Osteocyte (in vitro differentiated cells): ENCODE results near the gene ZDHHC7. TPM values are rescaled to one million over a fixed set of nuclear protein-coding genes. Genes with fewer than 3 reads are reported as not detected.

Experiments used
- DNase-seq: peaks from one replicate; pipeline ENCODE4 v3.0.0; 2021; ENCODE audit warnings: mixed read lengths; ENCODE audit not compliant: unreplicated experiment; ENCODE audit errors: extremely low spot score
- H3K27ac Mint-ChIP-seq: one replicate; pipeline ENCODE4 v1.8.0; 2021; ENCODE audit warnings: mild to moderate bottlenecking, mixed read lengths; ENCODE audit not compliant: unreplicated experiment
- H3K27me3 Mint-ChIP-seq: one replicate; pipeline ENCODE4 v1.8.0; 2021; ENCODE audit warnings: mixed read lengths; ENCODE audit not compliant: unreplicated experiment
- H3K36me3 Mint-ChIP-seq: one replicate; pipeline ENCODE4 v1.8.0; 2021; ENCODE audit warnings: mixed read lengths; ENCODE audit not compliant: unreplicated experiment
- H3K4me1 Mint-ChIP-seq: one replicate; pipeline ENCODE4 v1.8.0; 2021; ENCODE audit warnings: mixed read lengths; ENCODE audit not compliant: unreplicated experiment
- H3K4me3 Mint-ChIP-seq: one replicate; pipeline ENCODE4 v1.8.0; 2021; ENCODE audit warnings: mild to moderate bottlenecking, moderate library complexity, mixed read lengths; ENCODE audit not compliant: unreplicated experiment
- H3K9me3 Mint-ChIP-seq: one replicate; pipeline ENCODE4 v1.8.0; 2021; ENCODE audit warnings: mixed read lengths; ENCODE audit not compliant: unreplicated experiment
- total RNA-seq: library from RNA; stranded (reverse); gene quantifications from 2 replicates; pipeline ENCODE4 v1.2.1, GENCODE V29; 2021
- TF ChIP-seq, protein P1 (sequence below): fragments of 200-600 bp; sonication (generic); IDR thresholded peaks from 2 replicates; pipeline ENCODE4 v1.5.0; 2021; ENCODE audit warnings: antibody characterized with exemption, mild to moderate bottlenecking, moderate library complexity

Gene ZDHHC7
- total RNA-seq, 1 donor from 2014 or later: 53.7 TPM

DNA sequence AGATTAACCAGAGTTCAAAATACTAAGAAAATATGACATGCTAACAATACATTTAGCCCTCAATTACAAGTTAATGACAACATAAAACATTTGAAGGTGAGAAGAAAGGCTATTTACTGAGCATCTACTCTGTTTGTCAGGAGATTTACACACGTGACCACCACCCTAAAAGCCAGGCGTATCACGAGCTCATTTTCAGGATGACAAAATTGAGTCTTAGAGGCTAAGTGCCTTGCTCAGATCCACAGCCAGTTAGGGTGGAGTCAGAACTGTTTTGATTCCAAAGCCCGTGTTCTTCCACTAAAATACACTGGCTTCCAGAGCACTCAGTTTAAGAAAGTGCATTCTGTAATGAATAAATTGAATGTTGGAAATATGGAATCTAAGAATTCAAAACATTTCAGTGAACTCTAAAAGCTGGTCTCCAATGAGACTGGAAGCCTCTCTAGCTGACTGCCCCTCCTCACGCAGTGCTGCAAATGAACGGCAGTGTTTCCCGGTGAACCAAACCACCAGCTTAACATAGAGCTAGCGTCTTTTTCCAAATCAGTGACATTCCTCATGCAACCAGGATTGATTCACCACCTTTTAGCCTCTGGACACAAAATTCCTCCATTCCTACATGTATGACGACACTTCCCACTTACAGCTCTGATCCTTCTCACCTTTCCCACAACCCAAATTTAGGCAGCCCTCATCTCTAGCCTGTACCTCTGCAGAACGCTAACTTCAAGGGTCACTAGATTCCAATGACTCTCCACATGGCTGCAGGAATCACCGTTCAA, 5.9 kb downstream of the ZDHHC7 start:
- H3K9me3 Mint-ChIP-seq: no peaks in the 10 kb centered on the region
- peak overlapping the region; percentile 97 for H3K27ac Mint-ChIP-seq
- peak overlapping the region; percentile 24 for H3K4me3 Mint-ChIP-seq
- H3K4me1 Mint-ChIP-seq: peaks cover 83% of the 10 kb centered on the region
- TF ChIP-seq, protein P1, sequence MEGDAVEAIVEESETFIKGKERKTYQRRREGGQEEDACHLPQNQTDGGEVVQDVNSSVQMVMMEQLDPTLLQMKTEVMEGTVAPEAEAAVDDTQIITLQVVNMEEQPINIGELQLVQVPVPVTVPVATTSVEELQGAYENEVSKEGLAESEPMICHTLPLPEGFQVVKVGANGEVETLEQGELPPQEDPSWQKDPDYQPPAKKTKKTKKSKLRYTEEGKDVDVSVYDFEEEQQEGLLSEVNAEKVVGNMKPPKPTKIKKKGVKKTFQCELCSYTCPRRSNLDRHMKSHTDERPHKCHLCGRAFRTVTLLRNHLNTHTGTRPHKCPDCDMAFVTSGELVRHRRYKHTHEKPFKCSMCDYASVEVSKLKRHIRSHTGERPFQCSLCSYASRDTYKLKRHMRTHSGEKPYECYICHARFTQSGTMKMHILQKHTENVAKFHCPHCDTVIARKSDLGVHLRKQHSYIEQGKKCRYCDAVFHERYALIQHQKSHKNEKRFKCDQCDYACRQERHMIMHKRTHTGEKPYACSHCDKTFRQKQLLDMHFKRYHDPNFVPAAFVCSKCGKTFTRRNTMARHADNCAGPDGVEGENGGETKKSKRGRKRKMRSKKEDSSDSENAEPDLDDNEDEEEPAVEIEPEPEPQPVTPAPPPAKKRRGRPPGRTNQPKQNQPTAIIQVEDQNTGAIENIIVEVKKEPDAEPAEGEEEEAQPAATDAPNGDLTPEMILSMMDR: no peak
- no peak for DNase-seq
- H3K36me3 Mint-ChIP-seq: peaks cover 2% of the 10 kb centered on the region
- H3K27me3 Mint-ChIP-seq: no peaks in the 10 kb centered on the region

GRCh38 chr16:85004587-85005205, 6.6 kb downstream of the ZDHHC7 start:
- H3K27ac Mint-ChIP-seq: peak overlapping the region; percentile 97
- H3K27me3 Mint-ChIP-seq: no peaks in the 10 kb centered on the region
- no peak for DNase-seq
- H3K4me3 Mint-ChIP-seq: peak overlapping the region; percentile 38
- H3K36me3 Mint-ChIP-seq: peaks cover 2% of the 10 kb centered on the region
- TF ChIP-seq, protein P1: no peak
- H3K4me1 Mint-ChIP-seq: peaks cover 80% of the 10 kb centered on the region
- no peaks in the 10 kb centered on the region for H3K9me3 Mint-ChIP-seq

DNA sequence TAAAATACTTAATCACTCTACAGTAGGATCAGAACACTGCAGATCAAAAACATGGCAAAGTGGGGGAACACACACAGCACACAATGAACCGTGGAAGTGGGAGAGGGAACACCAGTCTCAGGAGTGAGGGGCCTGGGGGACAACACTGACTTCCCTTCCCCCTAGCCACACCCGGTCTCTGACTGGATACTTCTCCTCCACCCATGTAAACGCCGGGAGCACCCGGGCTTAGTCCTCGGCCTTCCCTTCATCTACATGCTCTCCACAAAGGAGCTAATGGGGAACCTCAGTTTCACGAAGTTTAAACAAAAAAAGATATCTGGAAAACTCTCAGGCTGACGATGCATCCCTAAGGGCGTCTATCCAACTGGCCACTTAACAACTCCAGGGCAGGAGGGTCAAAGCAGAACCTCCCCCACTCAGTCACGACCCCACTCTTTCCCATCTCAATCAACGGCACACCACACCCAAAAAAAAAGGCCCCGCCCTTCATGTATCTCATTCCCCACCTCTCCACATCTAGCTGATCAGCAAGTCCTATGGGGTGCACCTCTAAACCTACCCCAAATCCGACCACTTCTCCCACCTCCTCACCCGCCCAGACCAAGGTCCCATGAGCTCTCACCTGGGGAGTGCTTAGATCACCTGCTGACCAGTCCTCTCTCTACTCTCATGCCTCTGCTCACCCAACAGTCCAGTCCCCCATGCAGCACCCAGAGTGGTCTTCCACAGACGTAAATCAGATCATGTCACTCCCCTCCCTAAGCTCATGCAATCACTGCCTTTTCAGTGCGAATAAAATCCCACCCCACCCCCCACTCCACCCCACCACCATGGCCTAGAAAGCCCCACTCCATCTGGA, 7.4 kb downstream of the ZDHHC7 start:
- no peak for DNase-seq
- no peaks in the 10 kb centered on the region for H3K9me3 Mint-ChIP-seq
- H3K27me3 Mint-ChIP-seq: no peaks in the 10 kb centered on the region
- H3K4me1 Mint-ChIP-seq: peaks cover 81% of the 10 kb centered on the region
- peaks cover 2% of the 10 kb centered on the region for H3K36me3 Mint-ChIP-seq
- H3K27ac Mint-ChIP-seq: peak overlapping the region; percentile 97
- TF ChIP-seq, protein P1: no peak
- H3K4me3 Mint-ChIP-seq: peak overlapping the region; percentile 7

DNA sequence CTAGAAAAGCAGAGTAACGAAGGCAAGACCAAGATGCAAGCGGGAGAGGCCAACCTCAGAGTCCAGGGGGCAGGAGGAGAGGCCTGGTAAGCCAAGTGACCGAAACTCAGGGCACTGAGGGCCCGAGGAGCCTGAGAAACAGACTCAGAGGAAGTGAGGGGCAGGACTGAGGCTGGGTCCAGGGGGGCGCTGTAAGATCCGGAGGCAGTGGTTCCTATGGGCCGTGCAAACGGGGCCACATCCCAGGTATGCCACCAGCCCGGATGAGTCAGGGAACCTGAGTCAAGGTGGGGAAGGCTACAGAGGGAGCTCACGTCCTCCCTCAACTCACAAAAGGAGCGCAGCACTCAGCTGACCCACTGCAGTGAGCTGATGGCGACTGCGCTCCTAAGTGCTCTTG, 8.3 kb downstream of the ZDHHC7 start:
- H3K27me3 Mint-ChIP-seq: no peaks in the 10 kb centered on the region
- peaks cover 85% of the 10 kb centered on the region for H3K4me1 Mint-ChIP-seq
- peaks cover 2% of the 10 kb centered on the region for H3K36me3 Mint-ChIP-seq
- H3K27ac Mint-ChIP-seq: peak overlapping the region; percentile 97
- DNase-seq: no peak
- H3K9me3 Mint-ChIP-seq: no peaks in the 10 kb centered on the region
- peak overlapping the region; percentile 43 for H3K4me3 Mint-ChIP-seq
- TF ChIP-seq, protein P1: no peak
